GM21515 (cell line): Measurements from ENCODE around the gene NEK6.

Experiments used
- ATAC-seq: cut with Tn5 transposase; IDR thresholded peaks from one replicate; pipeline ENCODE4 v1.9.1; 2021; ENCODE audit not compliant: unreplicated experiment

NEK6 gene

DNA sequence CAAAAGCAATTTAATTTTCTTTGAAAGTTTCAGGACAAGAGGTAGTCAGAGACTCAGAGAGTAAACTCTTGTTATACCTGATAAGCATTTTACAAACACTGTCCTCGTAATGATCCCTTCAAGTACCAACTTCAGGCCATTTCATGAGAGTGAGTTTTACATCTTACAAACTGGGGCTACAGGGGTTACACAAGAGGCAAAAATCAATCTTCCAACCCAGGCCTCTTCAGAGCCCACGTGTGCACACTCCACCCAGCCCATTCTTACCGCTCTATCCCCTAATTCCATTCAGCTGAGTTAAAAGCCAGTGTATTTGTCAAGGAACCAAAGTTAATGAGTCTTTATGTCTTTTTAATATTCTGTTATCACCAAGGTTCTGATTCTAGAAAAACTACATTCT is 110.9 kb downstream of the NEK6 start:
- ATAC-seq: no peak

DNA sequence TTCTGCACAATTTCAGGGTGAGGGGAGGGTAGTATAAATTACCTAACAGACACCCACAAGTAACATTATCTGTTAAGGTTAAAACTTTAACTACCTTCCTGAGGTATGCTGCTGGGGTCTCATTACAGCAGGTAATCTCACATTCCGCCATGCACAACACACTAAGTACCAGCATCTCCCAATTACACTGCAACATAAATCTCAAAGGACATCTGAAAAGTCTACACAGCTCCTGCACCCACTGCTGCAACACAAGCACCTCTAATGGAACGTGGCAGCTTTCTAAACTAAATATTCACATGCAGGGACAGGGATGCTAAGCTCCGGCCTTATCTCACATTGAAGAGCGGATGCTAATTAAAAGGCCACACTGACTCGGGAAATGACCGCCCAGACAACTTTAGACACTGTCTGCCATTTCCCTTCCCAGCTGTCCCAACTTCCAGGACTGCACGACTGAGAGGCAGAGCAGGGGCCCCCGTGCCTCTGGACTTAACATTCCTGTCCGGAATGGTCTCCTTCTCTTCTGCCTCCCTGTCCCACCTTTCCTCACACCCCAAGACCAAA is 111.6 kb downstream of the NEK6 start:
- ATAC-seq: no peak

DNA sequence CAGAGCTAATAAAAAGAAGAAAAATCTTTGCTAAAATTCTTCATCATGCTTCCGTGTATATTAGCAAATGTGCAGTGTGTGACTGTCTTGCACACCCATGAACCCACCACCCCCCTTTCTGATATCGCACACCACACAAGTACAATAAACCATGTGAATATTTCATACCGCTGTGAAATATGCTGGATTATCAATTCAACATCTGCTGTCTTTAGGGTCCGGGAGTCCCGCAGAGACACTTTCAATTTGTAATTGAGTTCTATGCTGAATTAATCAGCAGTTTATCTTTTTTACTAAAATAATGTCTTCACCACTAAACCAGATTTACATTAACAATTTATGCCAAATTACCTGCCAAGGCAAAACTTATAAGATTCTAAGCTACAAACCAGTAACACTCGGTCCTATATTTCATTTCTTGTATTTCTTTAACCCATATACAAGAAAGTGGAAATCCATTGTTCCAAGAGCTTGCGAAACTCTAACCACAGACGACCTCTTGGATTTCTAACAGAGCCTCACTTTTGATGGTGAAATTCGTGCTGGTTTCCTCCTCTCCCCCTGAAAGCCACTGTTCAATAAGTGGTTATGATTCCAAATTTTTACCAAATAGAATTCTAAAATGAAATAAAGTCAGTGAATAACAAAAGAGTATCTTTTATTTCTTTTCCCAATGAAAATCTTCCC is 113.3 kb downstream of the NEK6 start:
- no peak for ATAC-seq

DNA sequence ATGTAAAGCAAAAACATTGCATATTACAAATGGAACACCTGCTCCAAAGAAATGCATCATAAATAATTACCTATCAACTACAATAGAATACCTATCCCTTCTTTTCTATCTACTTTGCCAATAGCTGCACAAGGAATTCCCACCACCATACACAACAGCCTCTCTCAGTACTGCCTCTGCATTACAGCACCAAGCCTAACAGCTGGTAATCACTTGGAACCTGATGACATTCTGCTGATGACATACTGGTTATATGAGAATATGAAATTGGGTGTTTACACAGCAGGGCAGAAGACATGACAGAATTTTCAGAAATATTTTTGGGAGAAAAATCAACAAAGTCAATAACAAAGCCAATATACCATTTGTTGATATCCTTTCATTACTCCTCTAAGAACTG is 114.3 kb downstream of the NEK6 start:
- ATAC-seq: no peak

DNA sequence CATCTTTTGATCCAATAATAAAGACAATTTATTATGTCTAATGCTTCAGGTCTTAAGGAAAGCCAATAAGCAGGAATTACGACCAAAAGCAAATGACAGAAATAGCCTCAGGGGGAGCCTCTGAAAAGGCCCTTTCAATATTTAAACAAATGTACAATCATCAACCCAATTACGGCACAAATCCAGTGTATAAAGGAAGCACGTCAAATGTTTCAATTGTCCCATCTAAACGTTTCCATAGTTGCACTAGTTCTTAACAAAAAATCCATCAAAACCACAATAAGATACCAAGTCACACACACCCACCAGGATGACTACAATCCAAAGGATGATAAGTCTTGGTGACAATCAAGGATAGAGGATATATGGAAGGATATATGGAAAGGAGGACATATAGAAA is 115.6 kb downstream of the NEK6 start:
- no peak for ATAC-seq

DNA sequence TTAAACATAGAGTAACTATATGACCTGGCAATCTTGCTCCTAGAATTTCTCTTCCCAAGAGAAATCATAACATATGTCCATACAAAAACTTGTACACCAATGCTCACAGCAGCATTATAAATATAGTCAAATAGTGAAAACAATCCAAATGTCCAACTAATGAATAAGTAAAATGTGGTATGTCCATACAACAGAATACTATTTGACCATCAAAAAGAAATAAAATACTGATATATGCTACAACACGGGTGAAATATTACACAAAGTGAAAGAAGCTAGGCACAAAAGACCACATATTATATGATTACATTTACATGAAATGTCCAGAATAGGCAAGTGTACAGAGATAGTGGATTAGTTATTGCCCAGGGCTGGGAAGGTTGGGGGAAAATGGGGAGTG is 116.1 kb downstream of the NEK6 start:
- ATAC-seq: no peak

DNA sequence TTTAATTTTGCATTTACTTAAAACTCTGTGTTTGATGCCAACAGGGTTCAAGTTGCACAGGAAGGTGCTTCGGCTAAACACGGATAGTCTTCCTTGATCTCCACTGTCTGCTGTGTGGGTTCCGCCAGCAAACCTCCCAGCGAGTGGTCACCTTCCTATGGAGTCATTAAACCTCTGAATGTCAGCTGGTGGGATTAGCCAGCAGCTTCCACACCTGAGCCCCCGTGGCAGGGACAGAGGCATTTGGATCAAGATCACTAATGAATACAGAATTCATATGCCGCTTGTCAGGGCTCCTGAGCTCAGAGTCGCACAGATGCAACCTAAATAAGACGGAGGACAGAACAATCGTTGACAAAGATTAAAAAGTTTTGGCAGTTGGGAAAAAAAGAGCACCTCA is 118.0 kb downstream of the NEK6 start:
- ATAC-seq: no peak

DNA sequence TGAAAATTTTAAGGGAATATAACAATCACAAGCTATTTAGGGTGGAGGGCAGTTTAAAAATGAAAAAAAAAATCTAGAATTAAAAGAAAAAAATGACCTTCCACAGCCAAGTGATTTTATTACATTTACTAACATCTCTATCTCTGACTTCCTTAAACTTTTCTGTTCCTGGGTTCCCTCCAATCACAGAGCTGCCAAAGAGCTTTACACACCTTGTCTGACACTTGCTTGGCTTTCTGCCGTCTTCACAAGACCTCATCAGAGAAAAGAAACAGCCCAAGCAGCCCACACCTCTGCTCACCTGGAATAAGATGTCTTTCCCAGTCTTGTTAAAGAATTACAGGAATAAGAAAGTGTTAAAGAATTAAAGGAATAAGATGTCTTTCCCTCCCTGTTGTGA is 118.6 kb downstream of the NEK6 start:
- no peak for ATAC-seq

- no peak for ATAC-seq
These were observed 120.0 kb downstream of the NEK6 start for GRCh38 chr9:124377551-124378406.

DNA sequence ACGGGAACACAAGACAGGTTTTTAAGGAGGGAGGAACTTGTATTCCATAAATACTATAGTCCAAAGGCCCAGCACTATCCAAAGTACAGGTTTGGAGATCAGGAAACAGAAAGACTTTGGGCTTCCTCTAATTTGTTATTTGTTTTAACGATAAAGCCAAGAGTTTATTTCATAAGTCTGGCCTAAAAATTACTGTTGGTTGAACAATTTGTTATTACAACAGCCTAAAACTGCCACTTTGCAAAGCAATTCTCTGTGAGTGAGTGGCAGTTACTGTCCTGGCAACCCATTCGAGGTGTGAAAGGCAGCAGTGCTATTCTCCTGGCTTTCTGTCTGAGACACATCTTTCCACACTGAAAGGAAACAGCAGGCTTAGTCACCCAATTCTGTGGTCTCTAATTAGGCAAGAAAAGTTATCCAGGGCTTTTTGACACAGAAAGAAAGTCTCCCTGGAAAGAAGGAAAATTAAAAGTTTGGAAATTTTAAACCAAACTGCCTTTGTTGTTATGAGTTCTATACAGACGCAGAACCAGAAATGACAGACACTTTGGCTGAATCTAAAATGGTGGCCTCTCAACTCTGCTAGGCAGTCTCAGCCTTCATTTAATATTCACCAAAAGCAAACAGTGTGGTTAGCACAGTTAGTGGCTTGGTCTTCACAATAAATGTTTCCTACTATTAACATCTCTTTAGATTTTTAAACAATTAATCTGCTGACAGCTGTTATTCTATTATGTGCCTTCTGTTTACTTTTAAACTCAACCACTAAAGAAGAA is 123.6 kb downstream of the NEK6 start:
- ATAC-seq: no peak

- no peak for ATAC-seq
These were observed 126.5 kb downstream of the NEK6 start for GRCh38 chr9:124384210-124384609.

DNA sequence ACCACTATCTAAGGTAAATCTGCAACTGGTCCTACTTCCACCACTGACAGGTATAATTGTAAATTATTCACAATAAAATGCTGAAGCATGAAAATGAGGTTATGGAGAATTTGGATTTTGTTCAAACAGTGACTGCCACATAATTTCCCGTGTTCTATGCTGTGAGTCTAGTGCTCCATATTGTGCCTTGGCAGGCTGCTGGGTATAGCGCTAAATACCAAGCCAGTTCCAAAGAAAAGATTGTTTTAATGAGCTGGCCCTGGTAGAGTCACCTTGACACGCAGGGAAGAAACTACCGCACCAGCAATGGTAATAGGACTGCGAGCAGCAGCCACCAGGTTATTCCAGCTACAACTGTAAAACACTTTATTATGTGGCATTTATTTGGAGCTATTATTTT is 127.1 kb downstream of the NEK6 start:
- no peak for ATAC-seq

DNA sequence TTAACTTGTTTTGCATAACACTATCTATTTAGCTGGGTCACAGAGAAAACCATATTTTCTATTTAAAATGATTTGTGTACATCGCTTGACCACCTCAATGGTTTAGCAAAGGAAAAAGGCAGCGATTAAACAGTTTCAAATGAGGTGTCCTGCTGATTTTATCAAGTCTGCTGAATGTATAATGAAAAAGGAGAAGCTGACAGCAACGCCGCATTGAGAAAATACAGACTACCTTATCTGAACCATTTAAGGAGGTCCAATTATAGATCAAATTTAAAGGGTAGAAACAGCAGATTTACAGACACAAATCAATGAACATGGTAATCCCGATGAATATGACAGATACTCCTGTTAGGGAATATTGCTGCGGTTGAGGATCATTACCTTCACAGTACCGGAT is 127.9 kb downstream of the NEK6 start:
- ATAC-seq: no peak

- ATAC-seq: no peak
These were observed 128.5 kb downstream of the NEK6 start for GRCh38 chr9:124386201-124386600.

DNA sequence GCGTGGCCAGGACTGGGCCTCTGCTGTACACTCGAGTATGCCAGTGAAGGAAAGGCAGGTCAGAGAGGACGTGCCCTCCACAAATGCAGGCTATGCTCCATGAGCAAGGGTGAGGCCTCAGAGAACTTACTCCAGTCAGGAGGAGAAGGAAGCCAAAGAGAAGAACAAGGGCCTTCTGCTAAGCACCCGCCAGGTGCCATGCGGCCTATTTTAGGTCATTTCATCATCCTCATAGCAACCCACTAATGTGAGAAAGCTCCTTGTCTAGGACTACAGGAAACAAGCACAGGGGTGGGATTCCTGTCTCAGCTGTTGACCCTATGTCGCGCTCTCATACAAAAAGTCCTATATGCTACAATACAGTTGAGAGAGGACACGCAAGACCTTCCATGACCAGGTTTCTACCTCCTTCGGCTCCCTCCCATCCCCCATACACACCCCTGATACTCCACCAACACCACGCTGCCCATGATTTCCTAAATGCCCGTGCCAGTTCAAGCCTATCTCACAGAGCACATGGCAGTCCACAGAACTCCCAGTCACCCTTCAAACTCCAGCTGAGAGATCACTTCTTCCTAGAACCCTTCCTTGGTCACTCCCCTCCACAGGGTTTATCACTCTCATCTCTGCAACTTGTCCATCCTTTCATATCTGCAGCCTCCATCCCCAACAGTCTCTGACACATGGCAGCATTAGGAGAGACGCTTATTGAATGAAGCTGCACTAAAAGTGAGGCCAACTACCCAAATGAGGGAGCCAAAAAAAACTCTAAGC is 130.7 kb downstream of the NEK6 start:
- no peak for ATAC-seq

DNA sequence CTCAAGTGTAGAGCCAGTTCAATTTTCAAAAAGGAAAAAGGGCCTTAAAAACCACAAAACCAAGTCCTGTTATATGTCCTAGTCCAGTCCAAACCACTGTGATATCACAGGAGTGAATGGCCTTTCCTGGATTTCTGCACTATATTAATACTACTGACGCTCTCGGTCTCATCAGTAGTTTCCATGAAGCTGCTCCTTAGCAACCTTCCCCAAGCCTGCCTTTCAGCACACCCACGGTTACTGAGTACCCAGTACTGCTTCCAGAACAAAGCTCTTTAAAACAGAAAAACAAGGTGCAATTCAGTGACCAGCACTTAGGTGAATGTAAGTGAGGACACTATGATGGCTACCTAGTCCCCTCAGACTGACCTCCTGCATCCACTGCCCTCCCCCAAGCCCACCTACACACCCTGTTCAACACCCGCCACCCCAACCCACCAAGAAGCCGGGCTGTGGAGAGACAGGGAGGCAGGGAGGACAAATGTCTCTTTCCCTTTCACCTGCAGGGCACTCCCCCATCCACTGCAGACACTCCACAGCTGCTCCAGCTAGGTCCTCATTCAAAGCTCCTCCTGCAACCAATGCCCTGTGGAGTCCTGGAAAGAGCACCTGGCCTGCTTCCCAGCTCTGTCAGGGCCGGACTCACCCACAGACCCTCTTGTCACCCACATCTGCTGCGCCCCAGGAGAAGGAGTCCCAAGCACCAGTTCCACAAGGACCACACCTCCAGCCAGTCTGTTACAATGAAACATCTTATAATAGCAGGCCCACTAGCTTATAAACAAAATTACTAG is 131.6 kb downstream of the NEK6 start:
- ATAC-seq: no peak

GRCh38 chr9:124390794-124391658 is 133.3 kb downstream of the NEK6 start:
- no peak for ATAC-seq

GRCh38 chr9:124392254-124392870 is 134.6 kb downstream of the NEK6 start:
- no peak for ATAC-seq
